GM18873 (cell line): Measurements from ENCODE around the gene FMN1.
"Not testable (repeated sequence)": the region's sequence is repeated elsewhere in the genome, so short reads cannot be mapped to it uniquely, and the experiment has no call there.

ENCODE experiments used
- ATAC-seq: cut with Tn5 transposase; IDR thresholded peaks from one replicate; pipeline ENCODE4 v1.9.1; 2021; ENCODE audit warnings: mild to moderate bottlenecking, moderate library complexity, moderate number of reproducible peaks; ENCODE audit not compliant: unreplicated experiment, low FRiP score

FMN1 gene

GRCh38 chr15:32950051-32950450 lies 244.5 kb downstream of the FMN1 start:
- ATAC-seq: not testable (repeated sequence)

GRCh38 chr15:32946210-32946609 lies 248.3 kb downstream of the FMN1 start:
- no peak for ATAC-seq

GRCh38 chr15:32944431-32944830 lies 250.1 kb downstream of the FMN1 start:
- no peak for ATAC-seq

- no peak for ATAC-seq
These were observed 250.8 kb downstream of the FMN1 start for GRCh38 chr15:32943711-32944110.

GRCh38 chr15:32942401-32942841 lies 252.1 kb downstream of the FMN1 start:
- no peak for ATAC-seq

DNA sequence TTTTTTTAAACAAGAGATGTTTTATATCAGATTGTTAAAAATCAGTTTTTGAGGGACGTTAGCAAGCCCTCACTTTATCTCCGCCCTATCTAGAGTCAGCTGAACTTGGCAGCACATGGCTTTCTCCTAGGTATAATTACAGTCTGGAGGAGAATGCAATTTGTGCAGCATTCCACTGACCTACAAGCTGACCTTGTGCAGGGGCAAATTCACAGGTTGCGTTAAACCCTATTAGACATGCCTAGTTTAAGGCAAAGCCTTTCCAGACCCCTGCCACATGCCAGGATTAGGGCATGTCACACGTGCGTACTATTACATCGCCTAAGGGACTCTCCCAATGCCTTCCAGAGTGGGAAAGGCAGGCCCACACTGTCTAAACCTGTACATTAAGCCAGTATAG lies 252.7 kb downstream of the FMN1 start:
- no peak for ATAC-seq

GRCh38 chr15:32936976-32937375 lies 257.5 kb downstream of the FMN1 start:
- no peak for ATAC-seq

DNA sequence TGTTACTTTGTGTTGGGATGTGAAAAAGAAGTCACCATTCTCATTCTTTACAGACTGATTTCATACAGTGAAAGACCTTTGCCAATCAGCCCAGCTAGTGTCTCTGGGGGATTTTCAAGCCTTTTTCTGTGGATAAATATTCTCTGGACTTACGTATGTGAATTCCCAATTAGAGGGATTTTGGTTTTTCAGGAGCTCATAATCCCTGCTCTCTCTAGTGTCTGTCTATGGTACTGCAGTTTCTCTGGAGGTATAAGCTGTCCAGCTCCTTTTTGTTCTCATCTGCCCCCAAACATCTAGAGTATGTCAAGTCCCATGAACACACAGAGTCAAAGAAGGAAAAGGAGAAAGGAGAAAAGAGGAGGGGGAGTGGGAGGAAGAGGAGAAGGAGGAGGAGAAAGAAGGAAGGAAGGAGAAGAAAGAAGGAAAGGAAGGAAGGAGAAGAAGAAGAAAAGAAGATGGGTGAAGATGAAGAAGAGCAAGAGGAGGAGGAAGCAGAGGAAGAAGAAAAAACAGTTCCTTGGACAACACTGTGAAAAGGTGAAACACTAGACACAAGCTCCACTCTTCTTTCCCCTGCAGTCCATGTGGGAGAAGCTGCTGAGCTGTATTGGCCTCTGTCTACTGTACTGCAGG lies 258.1 kb downstream of the FMN1 start:
- ATAC-seq: no peak

- ATAC-seq: no peak
These were observed 259.4 kb downstream of the FMN1 start for GRCh38 chr15:32935139-32935538.

DNA sequence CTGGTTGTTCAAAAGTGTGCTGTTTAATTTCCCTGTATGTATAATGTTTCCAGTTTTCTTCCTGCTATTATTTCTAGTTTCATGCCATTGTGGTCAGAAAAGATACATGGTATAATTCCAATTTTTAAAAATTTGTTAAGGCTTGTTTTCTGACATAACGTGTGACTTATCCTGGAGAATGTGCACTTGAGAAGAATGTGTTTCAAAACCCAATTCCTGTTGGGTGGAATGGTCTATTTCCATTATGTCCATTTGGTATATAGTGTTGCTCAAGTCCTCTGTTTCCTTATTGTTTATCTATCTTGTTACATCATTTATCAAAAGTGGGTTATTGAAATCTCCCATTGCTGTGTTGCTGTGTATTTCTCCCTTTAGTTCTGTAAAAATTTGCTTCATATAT lies 261.3 kb downstream of the FMN1 start:
- no peak for ATAC-seq

GRCh38 chr15:32928876-32929275 lies 265.6 kb downstream of the FMN1 start:
- no peak for ATAC-seq

DNA sequence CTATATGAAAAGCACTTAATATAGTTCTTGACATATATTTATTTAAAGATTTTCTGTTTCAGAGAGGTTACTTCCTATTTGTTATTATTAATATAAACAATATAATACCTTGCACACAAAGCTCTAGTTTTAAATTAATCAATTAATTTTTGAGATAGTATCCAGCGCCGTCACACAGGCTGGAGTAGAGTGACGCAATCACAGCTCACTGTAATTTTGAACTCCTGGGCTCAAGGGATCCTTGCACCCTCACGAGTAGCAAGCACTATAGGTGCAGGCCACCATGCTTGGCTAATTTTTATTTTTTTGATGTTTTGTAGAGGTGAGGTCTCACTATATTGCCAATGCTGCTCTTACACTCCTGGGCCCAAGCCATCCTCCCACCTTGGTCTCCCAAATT lies 267.4 kb downstream of the FMN1 start:
- ATAC-seq: no peak

DNA sequence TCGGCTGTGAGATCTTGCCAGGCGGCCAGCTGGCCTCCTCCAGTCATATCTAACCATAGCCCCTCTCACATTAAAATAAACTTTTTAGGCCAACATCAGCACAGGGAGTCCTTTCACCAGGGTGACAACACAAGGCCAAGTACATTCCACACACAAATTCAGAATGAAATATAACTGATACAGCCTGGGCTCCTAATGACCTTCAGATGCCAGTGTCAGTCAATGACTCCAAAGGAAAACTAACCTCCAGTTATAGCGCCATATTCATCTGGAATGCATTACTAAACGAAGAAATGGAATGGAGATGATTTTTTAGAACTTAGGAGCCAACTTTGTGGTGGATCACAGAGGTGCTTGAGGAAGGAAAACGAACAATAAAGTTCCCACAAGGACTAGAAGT lies 271.3 kb downstream of the FMN1 start:
- ATAC-seq: no peak

GRCh38 chr15:32922541-32922940 lies 272.0 kb downstream of the FMN1 start:
- ATAC-seq: no peak

- no peak for ATAC-seq
These were observed 274.6 kb downstream of the FMN1 start for GRCh38 chr15:32919749-32920414.

- no peak for ATAC-seq
These were observed 276.0 kb downstream of the FMN1 start for GRCh38 chr15:32918547-32918946.

- no peak for ATAC-seq
These were observed 283.7 kb downstream of the FMN1 start for GRCh38 chr15:32910839-32911238.

DNA sequence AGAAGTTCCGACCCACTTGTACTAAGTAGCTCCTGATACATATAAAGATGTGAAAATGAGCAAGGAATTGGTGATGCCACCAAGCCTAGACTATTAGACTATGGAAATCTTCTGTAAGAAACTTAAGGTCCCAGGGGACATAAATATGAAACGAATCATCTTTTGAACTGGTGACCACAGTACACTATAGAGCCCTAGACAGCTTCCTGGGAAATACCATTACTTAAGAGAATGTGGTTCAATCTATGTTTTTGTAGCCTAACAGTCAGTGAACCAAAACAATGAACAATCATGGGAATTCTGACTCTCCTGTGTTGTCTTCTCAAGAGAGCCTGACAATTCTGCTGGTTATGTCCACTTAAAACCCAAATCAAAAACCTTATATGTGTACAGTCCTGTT lies 285.1 kb downstream of the FMN1 start:
- ATAC-seq: no peak

- ATAC-seq: no peak
These were observed 285.6 kb downstream of the FMN1 start for GRCh38 chr15:32908872-32909271.

- peak; percentile 80 for ATAC-seq
These were observed 286.2 kb downstream of the FMN1 start for GRCh38 chr15:32908135-32908801.

DNA sequence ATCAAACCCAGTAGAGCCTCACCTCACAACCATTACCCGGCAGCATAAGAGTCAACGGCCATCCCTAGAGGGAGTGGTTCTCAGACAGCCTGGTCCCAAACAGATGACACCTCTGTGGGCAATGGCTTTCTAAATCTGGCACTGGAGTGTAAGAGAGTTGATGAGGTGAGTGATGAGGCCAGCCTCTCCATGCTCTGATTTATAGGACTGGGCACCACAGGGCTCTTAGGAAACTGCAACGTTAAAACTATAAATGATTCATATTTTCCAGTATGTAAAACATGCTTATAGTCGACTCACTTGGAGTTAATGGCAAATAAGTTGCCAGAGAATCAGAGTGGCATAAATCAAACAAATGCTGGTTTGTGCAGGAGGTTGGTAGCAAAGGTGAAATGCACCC lies 289.0 kb downstream of the FMN1 start:
- no peak for ATAC-seq

DNA sequence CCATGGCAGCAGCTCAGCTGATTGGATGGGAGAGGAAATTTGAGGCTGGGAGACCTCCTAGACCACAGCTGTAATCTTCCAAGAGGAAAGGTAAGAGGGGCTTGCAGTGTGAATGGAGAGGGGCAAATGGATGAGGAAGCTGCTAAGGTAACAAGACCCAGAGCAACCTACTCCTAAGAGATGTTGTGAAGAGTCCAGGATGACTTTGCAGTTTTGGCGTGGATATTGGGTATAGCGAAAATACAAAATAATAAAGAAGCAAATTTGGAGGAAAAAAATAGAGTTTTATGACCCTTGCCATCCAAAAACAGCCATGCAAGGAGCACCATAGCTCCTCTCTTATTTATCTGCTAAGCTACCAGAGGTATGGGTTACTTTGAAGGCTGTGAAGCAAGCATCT lies 290.1 kb downstream of the FMN1 start:
- ATAC-seq: no peak
